PFSK-1 (cell line): Measurements from ENCODE around the gene MYH10.

Experiments used
- POLR2AphosphoS5 ChIP-seq: IDR thresholded peaks from 2 replicates; pipeline ENCODE4 v1.6.1; 2012; ENCODE audit warnings: low read depth, mild to moderate bottlenecking, control low read depth, low read length, moderate library complexity
- TAF1 ChIP-seq: IDR thresholded peaks from 2 replicates; pipeline ENCODE4 v1.6.1; 2012; ENCODE audit warnings: low read length, control low read depth, borderline replicate concordance; ENCODE audit not compliant: insufficient read depth
- TF ChIP-seq, protein P1 (sequence below), 2 experiments: IDR thresholded peaks; 2 replicates each; pipeline versions ENCODE4 v1.6.1 to v1.8.0; 2011 to 2012; ENCODE audit warnings: low read depth in 2 of 2, low read length in 2 of 2, control low read depth in 1 of 2, inconsistent platforms in 1 of 2, mild to moderate bottlenecking in 1 of 2, moderate library complexity in 1 of 2; ENCODE audit not compliant: insufficient read depth in 1 of 2

DNA sequence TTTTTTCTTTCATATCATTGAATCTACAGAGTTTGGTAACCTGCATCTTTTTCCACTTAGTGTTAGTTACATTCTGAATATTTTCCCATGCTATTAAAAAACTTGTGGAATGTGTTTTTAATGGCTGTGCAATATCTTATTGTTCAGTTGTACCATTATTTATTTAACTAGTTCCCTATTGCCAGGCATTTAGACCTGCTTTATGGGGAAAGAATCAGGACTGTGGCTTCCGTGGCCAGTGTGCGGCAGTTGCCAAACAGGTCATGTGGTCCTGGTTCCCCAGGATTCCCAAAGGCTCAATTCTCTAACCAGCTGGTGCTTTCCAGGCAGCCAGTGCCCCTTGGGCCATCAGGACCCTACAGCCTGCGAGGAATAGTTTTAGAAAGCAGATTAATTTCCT lies 164.1 kb downstream of the MYH10 start:
- TF ChIP-seq TAF1 (no peak), POLR2AphosphoS5 (no peak)
- TF ChIP-seq, protein P1, sequence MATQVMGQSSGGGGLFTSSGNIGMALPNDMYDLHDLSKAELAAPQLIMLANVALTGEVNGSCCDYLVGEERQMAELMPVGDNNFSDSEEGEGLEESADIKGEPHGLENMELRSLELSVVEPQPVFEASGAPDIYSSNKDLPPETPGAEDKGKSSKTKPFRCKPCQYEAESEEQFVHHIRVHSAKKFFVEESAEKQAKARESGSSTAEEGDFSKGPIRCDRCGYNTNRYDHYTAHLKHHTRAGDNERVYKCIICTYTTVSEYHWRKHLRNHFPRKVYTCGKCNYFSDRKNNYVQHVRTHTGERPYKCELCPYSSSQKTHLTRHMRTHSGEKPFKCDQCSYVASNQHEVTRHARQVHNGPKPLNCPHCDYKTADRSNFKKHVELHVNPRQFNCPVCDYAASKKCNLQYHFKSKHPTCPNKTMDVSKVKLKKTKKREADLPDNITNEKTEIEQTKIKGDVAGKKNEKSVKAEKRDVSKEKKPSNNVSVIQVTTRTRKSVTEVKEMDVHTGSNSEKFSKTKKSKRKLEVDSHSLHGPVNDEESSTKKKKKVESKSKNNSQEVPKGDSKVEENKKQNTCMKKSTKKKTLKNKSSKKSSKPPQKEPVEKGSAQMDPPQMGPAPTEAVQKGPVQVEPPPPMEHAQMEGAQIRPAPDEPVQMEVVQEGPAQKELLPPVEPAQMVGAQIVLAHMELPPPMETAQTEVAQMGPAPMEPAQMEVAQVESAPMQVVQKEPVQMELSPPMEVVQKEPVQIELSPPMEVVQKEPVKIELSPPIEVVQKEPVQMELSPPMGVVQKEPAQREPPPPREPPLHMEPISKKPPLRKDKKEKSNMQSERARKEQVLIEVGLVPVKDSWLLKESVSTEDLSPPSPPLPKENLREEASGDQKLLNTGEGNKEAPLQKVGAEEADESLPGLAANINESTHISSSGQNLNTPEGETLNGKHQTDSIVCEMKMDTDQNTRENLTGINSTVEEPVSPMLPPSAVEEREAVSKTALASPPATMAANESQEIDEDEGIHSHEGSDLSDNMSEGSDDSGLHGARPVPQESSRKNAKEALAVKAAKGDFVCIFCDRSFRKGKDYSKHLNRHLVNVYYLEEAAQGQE (IDR thresholded peaks at IDR 0.05; ENCODE audit: insufficient read depth in 1 of 2, low read depth in 2 of 2, low read length in 2 of 2), result no peak
